ENCODE measurements around the gene SYP. TPM values are rescaled to one million over a fixed set of nuclear protein-coding genes. Genes with fewer than 3 reads are reported as not detected.
"Not testable (repeated sequence)": the region's sequence is repeated elsewhere in the genome, so short reads cannot be mapped to it uniquely, and the experiment has no call there.

Gene SYP
- total RNA-seq, 2 donors from 2014 or later: 4.6 to 6.9 TPM

DNA sequence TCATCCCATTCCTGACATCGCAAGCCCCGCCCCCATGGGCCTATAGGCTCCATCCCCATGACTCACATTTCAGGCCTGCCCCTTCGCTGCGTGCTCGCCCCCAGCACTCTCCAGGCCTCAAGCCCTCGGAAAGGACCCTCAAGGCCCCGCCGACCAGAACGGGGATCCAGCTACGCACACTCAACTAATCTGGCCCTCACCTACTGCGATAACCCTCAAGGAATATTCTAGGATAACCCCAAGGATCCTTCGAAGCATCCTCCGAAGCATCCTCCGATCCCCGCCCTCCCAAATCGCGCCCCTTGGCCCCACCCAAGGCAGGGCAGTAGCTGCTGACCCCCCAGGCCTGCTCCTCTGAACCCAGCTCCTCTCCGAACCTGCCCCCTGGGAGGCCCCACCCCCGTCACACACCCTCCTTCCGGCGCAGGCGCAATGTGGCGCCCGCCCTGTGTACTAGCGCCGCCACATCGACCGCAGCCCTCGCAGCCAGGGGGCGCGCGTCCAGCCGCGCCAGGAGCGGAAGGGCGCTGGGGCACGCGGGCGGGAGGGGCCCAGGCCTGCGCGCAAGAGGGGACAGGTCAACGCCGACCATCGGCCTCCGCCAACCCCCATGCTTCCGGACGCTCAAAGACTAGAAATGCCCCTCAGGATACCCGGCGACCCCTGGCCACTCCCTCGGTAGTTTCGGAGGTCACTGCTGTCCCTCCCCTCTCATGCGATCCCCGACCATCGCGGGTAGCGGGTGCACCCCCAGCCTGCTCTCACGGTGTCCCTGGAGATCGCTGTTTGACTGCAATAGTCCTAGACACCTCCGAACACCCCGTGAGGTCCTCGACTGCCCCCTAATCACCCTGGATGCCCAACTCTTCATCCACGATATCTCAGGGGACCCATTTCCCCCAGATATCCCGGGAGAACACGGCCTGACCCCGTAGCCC lies 43.8 kb downstream of the SYP start:
- DNase-seq (peak; percentile 90 to 91), ATAC-seq (peak; percentile 90)
- intact Hi-C loops (cut with DNase I, micrococcal nuclease): no loop called here

DNA sequence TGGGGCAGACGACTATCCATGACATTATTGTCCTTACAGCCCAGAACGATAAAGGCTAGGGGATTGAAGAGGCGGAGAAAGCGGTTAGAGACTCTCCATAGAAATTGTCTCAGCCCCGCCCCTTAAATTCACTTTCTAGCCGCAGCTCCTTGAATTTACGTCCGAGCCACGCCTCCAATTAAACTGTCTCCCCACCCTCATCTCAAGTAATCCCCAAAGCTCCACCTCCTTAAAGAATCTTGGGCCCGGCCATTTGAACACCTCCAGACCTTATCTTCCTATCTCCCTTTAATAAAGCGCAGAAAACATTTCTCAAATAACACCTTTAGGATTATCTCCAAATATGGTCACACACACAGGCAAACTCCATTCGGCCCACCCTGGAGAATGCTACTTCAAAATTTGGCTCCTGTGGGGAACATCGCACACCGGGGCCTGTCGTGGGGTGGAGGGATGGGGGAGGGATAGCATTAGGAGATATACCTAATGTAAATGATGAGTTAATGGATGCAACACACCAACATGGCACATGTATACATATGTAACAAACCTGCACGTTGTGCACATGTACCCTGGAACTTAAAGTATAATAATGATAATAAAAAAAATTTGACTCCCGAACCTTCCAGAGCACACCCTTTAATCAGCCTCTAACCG lies 44.6 kb downstream of the SYP start:
- DNase-seq (peak; percentile 67 to 80), ATAC-seq (peak; percentile 74)
- intact Hi-C loops (cut with DNase I, micrococcal nuclease): no loop called here

DNA sequence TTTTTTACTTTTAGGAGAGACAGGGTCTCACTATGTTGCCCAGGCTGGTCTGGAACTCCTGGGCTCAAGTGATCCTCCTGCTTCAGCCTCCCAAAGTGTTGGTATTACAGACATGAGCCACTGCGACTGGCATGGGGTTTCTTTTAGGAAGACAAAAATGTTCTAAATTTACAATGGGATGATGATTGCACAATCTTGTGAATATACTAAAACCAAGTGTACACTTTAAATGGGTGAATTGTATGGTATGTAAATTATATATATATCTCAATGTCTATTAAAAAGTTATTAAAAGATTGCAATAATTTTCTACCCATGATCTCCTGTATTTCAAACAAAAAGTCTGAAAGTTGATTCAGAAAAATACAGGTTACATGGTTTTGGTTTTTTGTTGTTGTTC lies 46.5 kb downstream of the SYP start:
- intact Hi-C loops (cut with DNase I, micrococcal nuclease): no loop called here
- ATAC-seq: no peak

DNA sequence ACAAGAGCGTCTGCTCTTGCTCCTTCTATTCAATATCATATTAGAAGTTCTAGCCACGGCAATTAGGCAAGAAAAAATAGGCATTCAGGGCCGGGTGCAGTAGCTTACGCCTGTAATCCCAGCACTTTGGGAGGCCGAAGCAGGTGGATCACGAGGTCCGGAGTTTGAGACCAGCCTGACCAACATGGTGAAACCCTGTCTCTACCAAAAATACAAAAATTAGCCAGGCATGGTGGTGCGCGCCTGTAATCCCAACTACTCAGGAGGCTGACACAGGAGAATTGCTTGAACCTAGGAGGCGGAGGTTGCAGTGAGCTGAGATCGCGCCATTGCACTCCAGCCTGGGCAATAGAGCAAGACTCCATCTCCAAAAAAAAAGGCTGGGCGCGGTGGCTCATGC lies 50.7 kb downstream of the SYP start:
- ATAC-seq; DNase-seq; intact Hi-C loops (cut with DNase I, micrococcal nuclease): not testable (repeated sequence)

More for the DNA sequence above, 46.5 kb downstream of the SYP start:
- no peak for DNase-seq

DNA sequence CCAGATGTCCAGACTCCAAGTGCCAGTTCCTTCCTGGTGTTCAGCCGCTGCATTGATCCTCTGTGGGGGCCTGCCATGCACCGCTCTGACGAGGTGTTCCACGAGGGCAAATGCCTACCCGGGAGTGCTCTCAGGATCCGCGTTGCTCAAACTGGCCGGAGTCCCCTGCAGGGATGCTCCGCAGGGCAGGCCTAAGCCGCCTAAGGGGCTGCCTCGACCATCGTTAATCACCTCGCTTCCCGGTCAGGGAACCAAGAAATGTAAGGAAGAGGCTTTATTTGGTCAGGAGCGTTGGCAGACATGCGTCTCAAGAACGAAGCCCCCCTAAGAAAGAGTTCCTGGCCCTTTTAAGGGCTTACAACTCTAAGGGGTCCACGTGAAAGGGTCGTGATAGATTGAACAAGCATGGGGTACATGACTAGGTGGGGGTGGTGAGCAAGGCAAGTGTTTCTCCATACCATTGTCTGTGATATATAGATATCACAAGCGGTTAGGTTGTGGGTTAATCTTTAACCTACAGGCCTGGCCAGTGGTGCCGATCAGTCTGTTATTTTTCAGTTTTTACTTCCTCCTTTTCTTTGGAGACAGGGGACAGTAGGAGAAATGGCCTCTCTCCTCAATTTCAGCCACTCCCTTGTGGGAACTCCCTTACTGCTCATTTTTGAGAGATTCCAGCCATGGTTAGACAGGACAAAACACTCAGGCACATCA lies 51.4 kb downstream of the SYP start:
- ATAC-seq (peak; percentile 84), DNase-seq (peak in 1 of 2 donors; percentile 20)
- intact Hi-C loops (cut with DNase I, micrococcal nuclease): not testable (repeated sequence)

DNA sequence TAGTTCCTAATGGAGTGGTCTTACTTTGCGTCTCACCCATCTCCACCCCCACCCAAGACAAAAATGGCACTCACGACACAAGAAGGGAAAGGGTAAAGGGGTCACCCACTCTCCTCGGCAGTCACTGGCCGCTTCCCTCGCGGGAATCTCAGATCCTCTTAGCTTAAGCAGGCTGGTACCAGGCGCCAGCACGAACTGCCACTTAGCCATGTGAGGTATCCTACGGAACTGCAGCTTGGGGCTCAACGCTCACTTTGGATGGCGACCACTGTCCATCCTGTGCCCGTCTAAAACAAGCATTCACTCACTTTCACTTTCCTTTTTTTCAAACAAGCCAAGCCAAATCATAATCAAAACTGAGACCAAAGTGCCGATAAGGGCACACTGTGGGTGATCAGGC lies 52.1 kb downstream of the SYP start:
- intact Hi-C loops (cut with DNase I, micrococcal nuclease): no loop called here
- DNase-seq (no peak), ATAC-seq (no peak)

DNA sequence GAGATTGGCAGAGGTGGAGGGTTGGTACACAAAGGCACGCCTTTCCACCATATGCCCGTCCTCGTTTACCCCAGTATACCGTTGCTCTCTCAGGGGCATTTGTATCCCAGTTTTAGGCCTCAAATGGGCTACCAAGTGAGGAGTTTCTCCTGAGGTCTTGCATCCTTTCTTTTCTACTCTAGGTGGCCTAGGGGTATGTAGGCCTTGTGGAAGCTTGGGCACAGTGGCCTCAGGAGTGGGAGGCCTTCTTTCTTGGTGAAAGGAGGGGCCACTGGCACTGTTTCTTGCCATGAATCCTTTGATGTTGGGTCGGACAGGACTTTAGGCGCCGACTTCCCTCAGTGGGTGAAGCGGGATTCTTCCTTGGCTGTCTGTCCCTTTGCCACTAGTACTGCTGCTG lies 52.7 kb downstream of the SYP start:
- intact Hi-C loops (cut with DNase I, micrococcal nuclease): no loop called here
- no peak for ATAC-seq
- DNase-seq: no peak

DNA sequence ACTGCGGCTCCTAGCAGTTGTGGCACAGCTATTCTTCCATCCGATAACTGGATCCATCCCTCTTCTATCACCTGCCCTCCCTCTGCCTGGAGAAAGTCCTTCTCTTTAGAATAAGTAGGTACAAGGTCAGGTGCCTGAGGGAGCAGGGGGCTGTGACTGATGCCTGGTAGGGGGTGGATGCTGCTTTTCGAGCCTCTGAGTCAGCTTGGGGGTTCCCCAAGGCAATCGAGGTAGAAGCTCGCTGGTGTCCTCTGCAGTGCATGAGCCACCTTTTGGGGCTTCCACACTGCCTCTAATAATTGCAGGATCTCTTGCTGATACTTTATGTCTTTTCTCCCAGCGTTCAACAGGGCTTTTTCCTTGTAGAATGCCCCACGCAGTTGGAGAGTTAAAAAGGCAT lies 56.8 kb downstream of the SYP start:
- ATAC-seq; DNase-seq; intact Hi-C loops (cut with DNase I, micrococcal nuclease): not testable (repeated sequence)

DNA sequence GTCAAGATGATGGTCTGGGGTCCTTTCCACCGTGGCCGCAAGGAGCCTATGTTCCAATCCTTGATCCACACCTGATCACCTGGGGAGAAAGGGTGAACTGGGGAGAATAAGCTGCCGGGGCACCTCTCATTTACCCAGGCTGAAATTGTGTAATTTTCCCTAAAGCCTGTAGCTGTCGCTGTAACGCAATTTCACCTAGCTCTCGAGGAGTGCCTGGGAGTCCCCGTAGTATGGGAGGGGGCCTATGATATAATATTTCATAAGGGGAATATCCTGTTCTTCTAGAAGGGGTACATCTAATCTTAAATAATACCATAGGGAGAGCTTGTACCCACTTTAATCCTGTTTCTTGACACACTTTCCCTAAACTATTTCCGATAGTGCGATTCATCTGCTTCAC lies 57.7 kb downstream of the SYP start:
- ATAC-seq; intact Hi-C loops (cut with DNase I, micrococcal nuclease); DNase-seq: not testable (repeated sequence)

DNA sequence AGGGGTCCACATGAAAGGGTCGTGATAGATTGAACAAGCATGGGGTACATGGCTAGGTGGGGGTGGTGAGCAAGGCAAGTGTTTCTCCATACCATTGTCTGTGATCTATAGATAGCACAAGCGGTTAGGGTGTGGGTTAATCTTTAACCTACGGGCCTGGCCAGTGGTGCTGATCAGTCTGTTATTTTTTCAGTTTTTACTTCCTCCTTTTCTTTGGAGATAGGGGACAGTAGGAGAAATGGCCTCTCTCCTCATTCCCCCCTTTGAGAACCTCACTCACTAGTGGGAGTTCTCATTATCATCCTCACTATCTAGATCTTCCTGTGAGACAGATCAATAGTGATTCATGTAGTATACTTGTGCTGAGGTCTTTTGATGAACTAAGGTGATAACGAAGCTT lies 60.3 kb downstream of the SYP start:
- DNase-seq (no peak), ATAC-seq (no peak)
- intact Hi-C loops (cut with DNase I, micrococcal nuclease): no loop called here

Other genes with a start within 250 kb of the SYP start
- 10 to 100 TPM; 37.2 to 44.2 TPM for gene OTUD5, start 242.6 kb downstream of the SYP start, total RNA-seq
- gene KCND1, start 228.3 kb downstream of the SYP start, total RNA-seq: under 1 TPM; 0.61 to 0.76 TPM
- 10 to 100 TPM; 37.1 to 45.0 TPM for gene GRIPAP1, start 197.9 kb downstream of the SYP start, total RNA-seq
- gene TFE3, start 156.8 kb downstream of the SYP start, total RNA-seq: 10 to 100 TPM; 23.2 to 26.6 TPM
- gene CCDC120, start 141.2 kb downstream of the SYP start, total RNA-seq: 10 to 100 TPM; 15.0 to 15.7 TPM
- 1 to 10 TPM; 4.2 to 5.9 TPM for gene PRAF2, start 126.2 kb downstream of the SYP start, total RNA-seq
- 10 to 100 TPM; 39.7 to 57.7 TPM for gene WDR45, start 120.3 kb downstream of the SYP start, total RNA-seq
- gene GPKOW, start 76.5 kb downstream of the SYP start, total RNA-seq: 10 to 100 TPM; 21.7 to 23.8 TPM
- gene MAGIX, start 37.4 kb downstream of the SYP start, total RNA-seq: 10 to 100 TPM; 13.9 to 15.7 TPM
- 100 to 1,000 TPM; 140 to 142 TPM for gene PLP2, start 28.3 kb downstream of the SYP start, total RNA-seq
- 10 to 100 TPM; 11.5 to 15.1 TPM for gene PRICKLE3, start 13.8 kb downstream of the SYP start, total RNA-seq
- 1 to 10 TPM in 1 of 2 donors, under 1 TPM in 1; 0.70 to 2.0 TPM for gene CACNA1F, start 33.1 kb upstream of the SYP start, total RNA-seq
- 10 to 100 TPM; 14.3 to 16.9 TPM for gene CCDC22, start 35.3 kb upstream of the SYP start, total RNA-seq
- gene FOXP3, start 64.5 kb upstream of the SYP start, total RNA-seq: under 1 TPM in 1 of 2 donors, not detected in 1; 0.14 TPM
- 1 to 10 TPM; 1.9 to 2.5 TPM for gene PPP1R3F, start 69.6 kb upstream of the SYP start, total RNA-seq
- gene GAGE10, start 103.5 kb upstream of the SYP start, total RNA-seq: not detected
- not detected for gene GAGE12J, start 121.8 kb upstream of the SYP start, total RNA-seq
- gene GAGE13, start 131.4 kb upstream of the SYP start, total RNA-seq: not detected

Measured in left colon (tissue), 2 donors.